Measurements from ENCODE around the gene BEND3.
A peak's percentile ranks its signal among the peaks of the same experiment; 100 is the strongest.
"Not testable (repeated sequence)": the region's sequence is repeated elsewhere in the genome, so short reads cannot be mapped to it uniquely, and the experiment has no call there.

BEND3 gene

GRCh38 chr6:107101686-107102413 is 13.5 kb downstream of the BEND3 start:
- DNase-seq (ENCODE audit: low read depth): no peak
- no peak for TF ChIP-seq CTCF (conservative IDR thresholded peaks at IDR 0.05; ENCODE audit: low read length)
- no peak overlapping the region for H3K4me3 ChIP-seq (ENCODE audit: low read length)

GRCh38 chr6:107101211-107101610 is 14.1 kb downstream of the BEND3 start:
- H3K4me3 ChIP-seq (ENCODE audit: low read length): no peak overlapping the region
- no peak for DNase-seq (ENCODE audit: low read depth)
- no peak for TF ChIP-seq CTCF (conservative IDR thresholded peaks at IDR 0.05; ENCODE audit: low read length)

GRCh38 chr6:107098436-107099307 is 16.6 kb downstream of the BEND3 start:
- H3K4me3 ChIP-seq (ENCODE audit: low read length): no peak overlapping the region
- TF ChIP-seq CTCF (conservative IDR thresholded peaks at IDR 0.05; ENCODE audit: low read length): no peak
- DNase-seq (ENCODE audit: low read depth): no peak

GRCh38 chr6:107084459-107084858 is 30.9 kb downstream of the BEND3 start:
- H3K4me3 ChIP-seq (ENCODE audit: low read length); DNase-seq (ENCODE audit: low read depth): not testable (repeated sequence)

GRCh38 chr6:107083921-107084320 is 31.4 kb downstream of the BEND3 start:
- TF ChIP-seq CTCF (conservative IDR thresholded peaks at IDR 0.05; ENCODE audit: low read length): no peak
- DNase-seq (ENCODE audit: low read depth): no peak
- no peak overlapping the region for H3K4me3 ChIP-seq (ENCODE audit: low read length)

GRCh38 chr6:107083047-107083768 is 32.1 kb downstream of the BEND3 start:
- no peak overlapping the region for H3K4me3 ChIP-seq (ENCODE audit: low read length)
- no peak for TF ChIP-seq CTCF (conservative IDR thresholded peaks at IDR 0.05; ENCODE audit: low read length)
- no peak for DNase-seq (ENCODE audit: low read depth)

- no peak for TF ChIP-seq CTCF (conservative IDR thresholded peaks at IDR 0.05; ENCODE audit: low read length)
- no peak overlapping the region for H3K4me3 ChIP-seq (ENCODE audit: low read length)
- DNase-seq (ENCODE audit: low read depth): peak; percentile 5
Measured at GRCh38 chr6:107082045-107082444, 33.3 kb downstream of the BEND3 start.
